GM12873 (cell line): ENCODE data around the gene PLCL2.

Experiments
- CTCF ChIP-seq: IDR thresholded peaks from 2 replicates; pipeline ENCODE4 v1.5.1; 2012; ENCODE audit warnings: low read depth, mild to moderate bottlenecking, moderate library complexity, low read length, control low read depth; ENCODE audit not compliant: insufficient read depth; ENCODE audit errors: missing control alignments

PLCL2 gene

GRCh38 chr3:17025594-17026139 lies 140.9 kb downstream of the PLCL2 start:
- TF ChIP-seq CTCF, result no peak

GRCh38 chr3:17027318-17027717 lies 142.6 kb downstream of the PLCL2 start:
- TF ChIP-seq CTCF, result no peak

GRCh38 chr3:17028363-17028762 lies 143.6 kb downstream of the PLCL2 start:
- no peak for TF ChIP-seq CTCF

GRCh38 chr3:17030438-17030837 lies 145.7 kb downstream of the PLCL2 start:
- no peak for TF ChIP-seq CTCF

GRCh38 chr3:17030956-17031652 lies 146.3 kb downstream of the PLCL2 start:
- TF ChIP-seq CTCF, result no peak

GRCh38 chr3:17032407-17033034 lies 147.8 kb downstream of the PLCL2 start:
- TF ChIP-seq CTCF, result peak; percentile 53

- no peak for TF ChIP-seq CTCF
These were observed 148.9 kb downstream of the PLCL2 start for GRCh38 chr3:17033516-17034168.
